H9 (cell line): Measurements from ENCODE around the gene GXYLT1. TPM values are rescaled to one million over a fixed set of nuclear protein-coding genes. Genes with fewer than 3 reads are reported as not detected.

Source experiments
- DNase-seq: peaks from one replicate; pipeline ENCODE4 v3.0.0-alpha.2; 2017
- H2AFZ ChIP-seq: one replicate; pipeline ENCODE4 v1.6.1; 2013; ENCODE audit warnings: mild to moderate bottlenecking, low read length, control low read depth, moderate library complexity
- H2AK5ac ChIP-seq: 2 replicates; pipeline ENCODE4 v1.6.1; 2013; ENCODE audit warnings: low read length, control low read depth, mixed read lengths; ENCODE audit not compliant: insufficient read length
- H2BK120ac ChIP-seq: one replicate; pipeline ENCODE4 v1.6.1; 2013; ENCODE audit warnings: low read depth, mild to moderate bottlenecking, low read length, control low read depth, inconsistent platforms; ENCODE audit not compliant: poor library complexity, severe bottlenecking
- H2BK12ac ChIP-seq: 2 replicates; pipeline ENCODE4 v1.6.1; 2013; ENCODE audit warnings: low read length, control low read depth, mixed read lengths, low read depth; ENCODE audit not compliant: insufficient read length
- H2BK15ac ChIP-seq: 2 replicates; pipeline ENCODE4 v1.6.1; 2013; ENCODE audit warnings: low read depth, low read length, control low read depth
- H2BK20ac ChIP-seq: one replicate; pipeline ENCODE4 v1.6.1; 2013; ENCODE audit warnings: low read depth, mild to moderate bottlenecking, low read length, control low read depth, inconsistent platforms; ENCODE audit not compliant: poor library complexity, severe bottlenecking
- H2BK5ac ChIP-seq: 2 replicates; pipeline ENCODE4 v1.6.1; 2013; ENCODE audit warnings: low read length, control low read depth, mixed read lengths; ENCODE audit not compliant: insufficient read length
- H3K14ac ChIP-seq: 2 replicates; pipeline ENCODE4 v1.6.1; 2013; ENCODE audit warnings: low read length, control low read depth; ENCODE audit not compliant: insufficient read depth
- H3K18ac ChIP-seq: 2 replicates; pipeline ENCODE4 v1.6.1; 2013; ENCODE audit warnings: low read depth, mild to moderate bottlenecking, mixed read lengths, low read length, control low read depth; ENCODE audit not compliant: insufficient read length
- H3K23ac ChIP-seq: 2 replicates; pipeline ENCODE4 v1.6.1; 2013; ENCODE audit warnings: low read length, control low read depth, mixed read lengths, low read depth; ENCODE audit not compliant: insufficient read length
- H3K23me2 ChIP-seq: 2 replicates; pipeline ENCODE4 v1.6.1; 2013; ENCODE audit warnings: low read depth, mild to moderate bottlenecking, mixed read lengths, low read length, control low read depth; ENCODE audit not compliant: insufficient read length, poor library complexity, severe bottlenecking
- H3K27ac ChIP-seq: 2 replicates; pipeline ENCODE4 v1.5.1; 2013; ENCODE audit warnings: low read length, control low read depth, mixed read lengths, low read depth; ENCODE audit not compliant: insufficient read length
- H3K27me3 ChIP-seq: 2 replicates; pipeline ENCODE4 v1.6.1; 2013; ENCODE audit warnings: low read length, control low read depth, inconsistent platforms; ENCODE audit not compliant: insufficient read depth
- H3K4ac ChIP-seq: 2 replicates; pipeline ENCODE4 v1.6.1; 2013; ENCODE audit warnings: low read depth, mild to moderate bottlenecking, control low read depth, inconsistent platforms, low read length, moderate library complexity
- H3K4me1 ChIP-seq: 2 replicates; pipeline ENCODE4 v1.6.1; 2013; ENCODE audit warnings: low read length, control low read depth, inconsistent platforms; ENCODE audit not compliant: insufficient read depth
- H3K4me2 ChIP-seq: 2 replicates; pipeline ENCODE4 v1.6.1; 2013; ENCODE audit warnings: low read length, control low read depth, mixed read lengths; ENCODE audit not compliant: insufficient read length, insufficient read depth
- H3K56ac ChIP-seq: 2 replicates; pipeline ENCODE4 v1.6.1; 2013; ENCODE audit warnings: low read depth, mild to moderate bottlenecking, mixed read lengths, low read length, control low read depth; ENCODE audit not compliant: insufficient read length
- H3K79me1 ChIP-seq: 2 replicates; pipeline ENCODE4 v1.6.1; 2013; ENCODE audit warnings: low read depth, mild to moderate bottlenecking, moderate library complexity, low read length, control low read depth, inconsistent platforms; ENCODE audit not compliant: insufficient read depth, poor library complexity, severe bottlenecking
- H3K79me2 ChIP-seq: 2 replicates; pipeline ENCODE4 v1.6.1; 2013; ENCODE audit warnings: low read length, control low read depth, inconsistent platforms; ENCODE audit not compliant: insufficient read depth
- H3K9ac ChIP-seq: 2 replicates; pipeline ENCODE4 v1.6.1; 2013; ENCODE audit warnings: low read length, control low read depth, mixed read lengths; ENCODE audit not compliant: insufficient read length; ENCODE audit errors: extremely low read depth
- H3K9me3 ChIP-seq: one replicate; pipeline ENCODE4 v1.6.1; 2013; ENCODE audit warnings: low read depth, low read length, inconsistent platforms; ENCODE audit not compliant: control insufficient read depth
- H3T11ph ChIP-seq: one replicate; pipeline ENCODE4 v1.6.1; 2013; ENCODE audit warnings: mild to moderate bottlenecking, low read length, control low read depth, inconsistent platforms
- H4K20me1 ChIP-seq: one replicate; pipeline ENCODE4 v1.6.1; 2013; ENCODE audit not compliant: control insufficient read depth, insufficient read length, insufficient read depth
- H4K5ac ChIP-seq: 2 replicates; pipeline ENCODE4 v1.6.1; 2013; ENCODE audit warnings: low read depth, mild to moderate bottlenecking, mixed read lengths, low read length, control low read depth; ENCODE audit not compliant: insufficient read length
- H4K8ac ChIP-seq: replicated peaks from 2 replicates; pipeline ENCODE4 v1.6.1; 2013; ENCODE audit warnings: low read length, control low read depth, mixed read lengths, low read depth; ENCODE audit not compliant: insufficient read length
- H4K91ac ChIP-seq: 2 replicates; pipeline ENCODE4 v1.6.1; 2013; ENCODE audit warnings: low read depth, mild to moderate bottlenecking, moderate library complexity, mixed read lengths, low read length, control low read depth; ENCODE audit not compliant: insufficient read length
- H3K27ac Mint-ChIP-seq, 3 experiments: 2 replicates in 2 of 3; 3 replicates in 1 of 3; pipeline ENCODE4 v1.8.0; 2020 to 2021; ENCODE audit warnings: mixed read lengths in 3 of 3, mild to moderate bottlenecking in 1 of 3, moderate library complexity in 1 of 3
- H3K27me3 Mint-ChIP-seq: 2 replicates; pipeline ENCODE4 v1.8.0; 2021; ENCODE audit warnings: low read depth, mild to moderate bottlenecking, moderate library complexity, mixed read lengths
- H3K36me3 Mint-ChIP-seq, 3 experiments: 2 replicates in 2 of 3; 3 replicates in 1 of 3; pipeline ENCODE4 v1.8.0; 2020 to 2021; ENCODE audit warnings: low read depth in 3 of 3, mixed read lengths in 3 of 3; ENCODE audit not compliant: insufficient read depth in 1 of 3
- H3K4me1 Mint-ChIP-seq, 2 experiments: 2 replicates each; pipeline ENCODE4 v1.8.0; 2020; ENCODE audit warnings: mixed read lengths in 2 of 2
- H3K4me3 Mint-ChIP-seq, 2 experiments: 2 replicates in 1 of 2; 3 replicates in 1 of 2; pipeline ENCODE4 v1.8.0; 2020 to 2021; ENCODE audit warnings: mild to moderate bottlenecking in 2 of 2, mixed read lengths in 2 of 2, moderate library complexity in 1 of 2
- H3K9me3 Mint-ChIP-seq, 2 experiments: 2 replicates in 1 of 2; 3 replicates in 1 of 2; pipeline ENCODE4 v1.8.0; 2020; ENCODE audit warnings: mild to moderate bottlenecking in 2 of 2, mixed read lengths in 2 of 2, moderate library complexity in 1 of 2
- WGBS: extraction: QIAGEN DNeasy Blood & Tissue Kit; methylation state at CpG from one replicate; pipeline ENCODE4 v1.1.7; 2013; ENCODE audit warnings: missing lambda C conversion rate, low lambda C conversion rate, mixed read lengths; ENCODE audit not compliant: insufficient read length; ENCODE audit errors: extremely low coverage; 5-methylcytosine and 5-hydroxymethylcytosine counted together
- total RNA-seq: library from RNA; stranded (reverse); gene quantifications from 2 replicates; pipeline ENCODE4 v1.2.1, GENCODE V29; 2021
- TF ChIP-seq, protein P1 (sequence below): fragments of 200-600 bp; sonication (generic); conservative IDR thresholded peaks from 3 replicates; pipeline ENCODE4 v1.8.0; 2021; ENCODE audit warnings: antibody characterized with exemption, mild to moderate bottlenecking

Gene GXYLT1
- total RNA-seq, 1 experiment from 2014 or later: 14.5 TPM

- no peak overlapping the region for H3K18ac ChIP-seq
- H3K4me1 ChIP-seq: no peaks in the 10 kb centered on the region
- no peaks in the 10 kb centered on the region for H3K9me3 ChIP-seq
- no peak overlapping the region for H2BK5ac ChIP-seq
- H3K9me3 Mint-ChIP-seq: no peaks in the 10 kb centered on the region
- H3K56ac ChIP-seq: no peak overlapping the region
- no peak for DNase-seq
- H3K4me3 Mint-ChIP-seq: no peak overlapping the region
- no peak overlapping the region for H4K91ac ChIP-seq
- H3K27ac ChIP-seq: no peak overlapping the region
- no peaks in the 10 kb centered on the region for H3K23me2 ChIP-seq
- TF ChIP-seq, protein P1, sequence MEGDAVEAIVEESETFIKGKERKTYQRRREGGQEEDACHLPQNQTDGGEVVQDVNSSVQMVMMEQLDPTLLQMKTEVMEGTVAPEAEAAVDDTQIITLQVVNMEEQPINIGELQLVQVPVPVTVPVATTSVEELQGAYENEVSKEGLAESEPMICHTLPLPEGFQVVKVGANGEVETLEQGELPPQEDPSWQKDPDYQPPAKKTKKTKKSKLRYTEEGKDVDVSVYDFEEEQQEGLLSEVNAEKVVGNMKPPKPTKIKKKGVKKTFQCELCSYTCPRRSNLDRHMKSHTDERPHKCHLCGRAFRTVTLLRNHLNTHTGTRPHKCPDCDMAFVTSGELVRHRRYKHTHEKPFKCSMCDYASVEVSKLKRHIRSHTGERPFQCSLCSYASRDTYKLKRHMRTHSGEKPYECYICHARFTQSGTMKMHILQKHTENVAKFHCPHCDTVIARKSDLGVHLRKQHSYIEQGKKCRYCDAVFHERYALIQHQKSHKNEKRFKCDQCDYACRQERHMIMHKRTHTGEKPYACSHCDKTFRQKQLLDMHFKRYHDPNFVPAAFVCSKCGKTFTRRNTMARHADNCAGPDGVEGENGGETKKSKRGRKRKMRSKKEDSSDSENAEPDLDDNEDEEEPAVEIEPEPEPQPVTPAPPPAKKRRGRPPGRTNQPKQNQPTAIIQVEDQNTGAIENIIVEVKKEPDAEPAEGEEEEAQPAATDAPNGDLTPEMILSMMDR: no peak
- no peak overlapping the region for H2BK12ac ChIP-seq
- H3K4me1 Mint-ChIP-seq: peaks cover 0 to 9% of the 10 kb centered on the region in 2 experiments; a peak in 2 of 4 replicates
- H2BK120ac ChIP-seq: no peak overlapping the region
- H3K27ac Mint-ChIP-seq: no peak overlapping the region
- no CpG with 5 or more reads among the region's 1 CpG for WGBS
- no peaks in the 10 kb centered on the region for H3K27me3 ChIP-seq
- no peaks in the 10 kb centered on the region for H3K79me1 ChIP-seq
- no peaks in the 10 kb centered on the region for H3K27me3 Mint-ChIP-seq
- H4K20me1 ChIP-seq: no peaks in the 10 kb centered on the region
- H2AFZ ChIP-seq: no peak overlapping the region
- H3T11ph ChIP-seq: no peak overlapping the region
- H3K4me2 ChIP-seq: no peak overlapping the region
- no peak overlapping the region for H4K5ac ChIP-seq
- no peaks in the 10 kb centered on the region for H3K36me3 Mint-ChIP-seq
- H3K14ac ChIP-seq: no peak overlapping the region
- H2AK5ac ChIP-seq: no peak overlapping the region
- no peak overlapping the region for H3K4ac ChIP-seq
- no peak overlapping the region for H2BK15ac ChIP-seq
- H3K23ac ChIP-seq: no peak overlapping the region
- H4K8ac ChIP-seq: no peak overlapping the region
- no peaks in the 10 kb centered on the region for H3K79me2 ChIP-seq
- no peak overlapping the region for H2BK20ac ChIP-seq
- H3K9ac ChIP-seq: no peak overlapping the region
Measured at GRCh38 chr12:42162965-42163364, 18.3 kb upstream of the GXYLT1 start.
